Neuronal stem cell (in vitro differentiated cells): ENCODE data around the gene LYZL6.
A peak's percentile ranks its signal among the peaks of the same experiment; 100 is the strongest.

Experiments used
- DNase-seq: peaks from one replicate; pipeline ENCODE4 v3.0.0-alpha.2; 2013; ENCODE audit warnings: low spot score
- H2AFZ ChIP-seq: one replicate; pipeline ENCODE4 v1.6.1; 2013; ENCODE audit warnings: mild to moderate bottlenecking, low read length, inconsistent platforms
- H2AK5ac ChIP-seq: 2 replicates; pipeline ENCODE4 v1.6.1; 2013; ENCODE audit warnings: low read depth, mild to moderate bottlenecking, inconsistent platforms, low read length, moderate library complexity, mixed read lengths
- H2BK120ac ChIP-seq: 2 replicates; pipeline ENCODE4 v1.6.1; 2013; ENCODE audit warnings: low read depth, mild to moderate bottlenecking, inconsistent platforms, low read length, moderate library complexity, mixed read lengths
- H2BK12ac ChIP-seq: one replicate; pipeline ENCODE4 v1.6.1; 2013; ENCODE audit warnings: low read length, inconsistent platforms
- H2BK15ac ChIP-seq: 2 replicates; pipeline ENCODE4 v1.6.1; 2013; ENCODE audit warnings: mild to moderate bottlenecking, low read length, inconsistent platforms, mixed read lengths
- H2BK5ac ChIP-seq: one replicate; pipeline ENCODE4 v1.6.1; 2013; ENCODE audit warnings: inconsistent platforms, mild to moderate bottlenecking, low read length, moderate library complexity
- H3K14ac ChIP-seq: one replicate; pipeline ENCODE4 v1.6.1; 2013; ENCODE audit warnings: low read length, inconsistent platforms
- H3K18ac ChIP-seq: 2 replicates; pipeline ENCODE4 v1.6.1; 2013; ENCODE audit warnings: low read length, inconsistent platforms
- H3K23ac ChIP-seq: 2 replicates; pipeline ENCODE4 v1.6.1; 2013; ENCODE audit warnings: low read depth, mild to moderate bottlenecking, mixed read lengths, low read length, inconsistent platforms; ENCODE audit not compliant: poor library complexity
- H3K27ac ChIP-seq: replicated peaks from 3 replicates; pipeline ENCODE4 v1.5.1; 2013; ENCODE audit warnings: low read length, inconsistent platforms
- H3K27me3 ChIP-seq, 3 experiments: 2 replicates each; pipeline ENCODE4 v1.6.1; 2013; ENCODE audit warnings: low read length in 3 of 3, mild to moderate bottlenecking in 2 of 3, inconsistent platforms in 1 of 3, low read depth in 1 of 3, mixed read lengths in 1 of 3, moderate library complexity in 1 of 3; ENCODE audit not compliant: control insufficient read depth in 3 of 3, insufficient read depth in 3 of 3
- H3K36me3 ChIP-seq, 2 donors: replicated peaks in 1 of 2; 2 replicates each; pipeline ENCODE4 v1.6.1; 2013; ENCODE audit warnings: low read length in 2 of 2; ENCODE audit not compliant: control insufficient read depth in 2 of 2, insufficient read depth in 2 of 2
- H3K4ac ChIP-seq: 2 replicates; pipeline ENCODE4 v1.6.1; 2013; ENCODE audit warnings: inconsistent platforms, mild to moderate bottlenecking, low read length, moderate library complexity
- H3K4me1 ChIP-seq, 2 donors: 1 replicate in 1 of 2; 2 replicates in 1 of 2; pipeline ENCODE4 v1.6.1; 2013; ENCODE audit warnings: low read length in 2 of 2, low read depth in 1 of 2; ENCODE audit not compliant: control insufficient read depth in 2 of 2, insufficient read depth in 1 of 2
- H3K4me2 ChIP-seq: one replicate; pipeline ENCODE4 v1.6.1; 2013; ENCODE audit warnings: mild to moderate bottlenecking, low read length, inconsistent platforms; ENCODE audit not compliant: insufficient read depth, poor library complexity, severe bottlenecking
- H3K4me3 ChIP-seq, 2 donors: 2 replicates each; pipeline ENCODE4 v1.5.1; 2013; ENCODE audit warnings: low read length in 2 of 2, mild to moderate bottlenecking in 2 of 2, inconsistent platforms in 1 of 2, moderate library complexity in 1 of 2
- H3K79me1 ChIP-seq: one replicate; pipeline ENCODE4 v1.6.1; 2013; ENCODE audit warnings: low read depth, mild to moderate bottlenecking, inconsistent platforms, low read length, moderate library complexity
- H3K9ac ChIP-seq: one replicate; pipeline ENCODE4 v1.6.1; 2013; ENCODE audit warnings: mild to moderate bottlenecking, low read depth, low read length, inconsistent platforms; ENCODE audit not compliant: poor library complexity
- H3K9me3 ChIP-seq, 2 donors: replicated peaks in 1 of 2; 2 replicates each; pipeline versions ENCODE3 to v1.6.1; 2013; ENCODE audit warnings: low read length in 2 of 2, mild to moderate bottlenecking in 2 of 2, inconsistent platforms in 1 of 2, low read depth in 1 of 2, mixed read lengths in 1 of 2, moderate library complexity in 1 of 2; ENCODE audit not compliant: control insufficient read depth in 2 of 2, insufficient read depth in 1 of 2
- H4K8ac ChIP-seq: one replicate; pipeline ENCODE4 v1.6.1; 2013; ENCODE audit warnings: low read depth, mild to moderate bottlenecking, inconsistent platforms, low read length, moderate library complexity
- H4K91ac ChIP-seq: one replicate; pipeline ENCODE4 v1.6.1; 2013; ENCODE audit warnings: low read length, low read depth, mild to moderate bottlenecking, inconsistent platforms; ENCODE audit not compliant: poor library complexity
- WGBS, 2 donors: extraction: QIAGEN DNeasy Blood & Tissue Kit; methylation state at CpG; one replicate each; pipeline ENCODE4 v1.1.7; 2013; ENCODE audit warnings: missing lambda C conversion rate in 2 of 2, mixed read lengths in 1 of 2; ENCODE audit not compliant: insufficient read length in 2 of 2, insufficient replicate concordance in 1 of 2; ENCODE audit errors: extremely low coverage in 2 of 2; 5-methylcytosine and 5-hydroxymethylcytosine counted together

The LYZL6 gene

GRCh38 chr17:35903451-35903850, 40.1 kb downstream of the LYZL6 start:
- H3K4me3 ChIP-seq = no peak overlapping the region
- H2BK120ac ChIP-seq = no peak overlapping the region
- H3K14ac ChIP-seq = no peak overlapping the region
- H3K23ac ChIP-seq = no peak overlapping the region
- no peak overlapping the region for H3K4me2 ChIP-seq
- no peaks in the 10 kb centered on the region for H3K79me1 ChIP-seq
- H3K18ac ChIP-seq = no peak overlapping the region
- no peak overlapping the region for H2BK5ac ChIP-seq
- WGBS, 2 donors = no CpG with 5 or more reads among the region's 5 CpGs
- DNase-seq = no peak
- peaks cover 0 to 1% of the 10 kb centered on the region in 2 donors for H3K9me3 ChIP-seq
- H3K27ac ChIP-seq = no peak overlapping the region
- no peak overlapping the region for H3K4ac ChIP-seq
- no peak overlapping the region for H2AFZ ChIP-seq
- H4K91ac ChIP-seq = no peak overlapping the region
- H4K8ac ChIP-seq = no peak overlapping the region
- no peak overlapping the region for H3K9ac ChIP-seq
- no peak overlapping the region for H2AK5ac ChIP-seq
- no peak overlapping the region for H2BK12ac ChIP-seq
- H3K36me3 ChIP-seq = no peaks in the 10 kb centered on the region
- H2BK15ac ChIP-seq = no peak overlapping the region
- no peaks in the 10 kb centered on the region for H3K4me1 ChIP-seq
- peaks cover 0 to 9% (median 0%) of the 10 kb centered on the region in 3 experiments for H3K27me3 ChIP-seq

- no peak overlapping the region for H2AK5ac ChIP-seq
- no peak for DNase-seq
- no peak overlapping the region for H2BK120ac ChIP-seq
- no peaks in the 10 kb centered on the region for H3K36me3 ChIP-seq
- no peak overlapping the region for H3K27ac ChIP-seq
- H3K14ac ChIP-seq = no peak overlapping the region
- no peak overlapping the region for H3K18ac ChIP-seq
- H3K4ac ChIP-seq = no peak overlapping the region
- no peak overlapping the region for H4K91ac ChIP-seq
- H3K27me3 ChIP-seq = peaks cover 0 to 6% (median 0%) of the 10 kb centered on the region in 3 experiments
- H3K4me3 ChIP-seq = no peak overlapping the region
- WGBS, 2 donors = no CpG with 5 or more reads among the region's 9 CpGs
- no peaks in the 10 kb centered on the region for H3K4me1 ChIP-seq
- H3K4me2 ChIP-seq = no peak overlapping the region
- no peak overlapping the region for H2BK5ac ChIP-seq
- H3K9ac ChIP-seq = no peak overlapping the region
- H4K8ac ChIP-seq = no peak overlapping the region
- H2AFZ ChIP-seq = no peak overlapping the region
- H2BK15ac ChIP-seq = no peak overlapping the region
- H3K79me1 ChIP-seq = no peaks in the 10 kb centered on the region
- no peaks in the 10 kb centered on the region for H3K9me3 ChIP-seq
- no peak overlapping the region for H3K23ac ChIP-seq
- H2BK12ac ChIP-seq = no peak overlapping the region
These were observed 41.8 kb downstream of the LYZL6 start for GRCh38 chr17:35901631-35902175.

- no peak overlapping the region for H2BK12ac ChIP-seq
- no peak overlapping the region for H4K91ac ChIP-seq
- H3K9ac ChIP-seq = no peak overlapping the region
- H3K36me3 ChIP-seq = no peaks in the 10 kb centered on the region
- H4K8ac ChIP-seq = no peak overlapping the region
- no peaks in the 10 kb centered on the region for H3K9me3 ChIP-seq
- H2AK5ac ChIP-seq = no peak overlapping the region
- H3K4me3 ChIP-seq = no peak overlapping the region
- H3K18ac ChIP-seq = no peak overlapping the region
- H3K14ac ChIP-seq = no peak overlapping the region
- no peak for DNase-seq
- no peaks in the 10 kb centered on the region for H3K79me1 ChIP-seq
- no peak overlapping the region for H3K23ac ChIP-seq
- H2BK120ac ChIP-seq = no peak overlapping the region
- H3K4me2 ChIP-seq = no peak overlapping the region
- H2AFZ ChIP-seq = peak overlapping the region; percentile 56
- no peak overlapping the region for H2BK5ac ChIP-seq
- H3K4me1 ChIP-seq = no peaks in the 10 kb centered on the region
- no CpG with 5 or more reads among the region's 11 CpGs for WGBS, 2 donors
- no peak overlapping the region for H3K4ac ChIP-seq
- no peak overlapping the region for H3K27ac ChIP-seq
- peaks cover 0 to 4% (median 0%) of the 10 kb centered on the region in 3 experiments for H3K27me3 ChIP-seq
- H2BK15ac ChIP-seq = no peak overlapping the region
These were observed 42.6 kb downstream of the LYZL6 start for GRCh38 chr17:35900708-35901480.

GRCh38 chr17:35900280-35900679, 43.2 kb downstream of the LYZL6 start:
- Histone ChIP-seq H3K18ac (no peak overlapping the region), H2BK120ac (no peak overlapping the region), H2BK12ac (no peak overlapping the region), H3K79me1 (no peaks in the 10 kb centered on the region), H3K27ac (no peak overlapping the region), H3K4me2 (no peak overlapping the region), H2AFZ (no peak overlapping the region), H3K23ac (peak overlapping the region; percentile 9), H3K4me3 (no peak overlapping the region), H2BK15ac (no peak overlapping the region), H2BK5ac (no peak overlapping the region), H3K4ac (no peak overlapping the region), H4K91ac (no peak overlapping the region), H4K8ac (no peak overlapping the region), H3K9me3 (no peaks in the 10 kb centered on the region), H3K36me3 (no peaks in the 10 kb centered on the region), H3K14ac (no peak overlapping the region), H2AK5ac (no peak overlapping the region), H3K27me3 (peaks cover 0 to 4% (median 0%) of the 10 kb centered on the region in 3 experiments), H3K9ac (no peak overlapping the region), H3K4me1 (no peaks in the 10 kb centered on the region)
- no CpG with 5 or more reads among the region's 5 CpGs for WGBS, 2 donors
- DNase-seq = no peak
